HepG2 (cell line): ENCODE data around the gene SLC25A22. TPM values are rescaled to one million over a fixed set of nuclear protein-coding genes. Genes with fewer than 3 reads are reported as not detected.

ENCODE experiments used
- BCL6 ChIP-seq: IDR thresholded peaks from 2 replicates; pipeline ENCODE4 v1.6.1; 2016; ENCODE audit warnings: missing genetic modification reagents, missing compliant biosample characterization
- CCAR2 ChIP-seq: fragments of 200-400 bp; formaldehyde crosslinking; optimal IDR thresholded peaks from 2 replicates; pipeline ENCODE3; 2018; ENCODE audit warnings: low read depth, mild to moderate bottlenecking, low read length, moderate library complexity
- ELF3 ChIP-seq: IDR thresholded peaks from 2 replicates; pipeline ENCODE4 v1.6.1; 2016; ENCODE audit warnings: missing genetic modification reagents, missing compliant biosample characterization
- FOXK2 ChIP-seq: fragments of 450-650 bp; IDR thresholded peaks from 2 replicates; pipeline ENCODE4 v1.6.1; 2016
- HDAC1 ChIP-seq: sonication (generic); formaldehyde crosslinking; IDR thresholded peaks from 2 replicates; pipeline ENCODE4 v1.5.1; 2020; ENCODE audit warnings: mild to moderate bottlenecking, missing genetic modification reagents
- HOXA3 ChIP-seq: sonication (generic); formaldehyde crosslinking; IDR thresholded peaks from 2 replicates; pipeline ENCODE4 v1.5.0; 2020; ENCODE audit warnings: missing genetic modification reagents
- JUNB ChIP-seq: sonication (generic); formaldehyde crosslinking; IDR thresholded peaks from 2 replicates; pipeline ENCODE4 v1.8.0; 2022; ENCODE audit warnings: missing genetic modification reagents, mild to moderate bottlenecking, borderline replicate concordance
- MNT ChIP-seq: fragments of 450-650 bp; IDR thresholded peaks from 2 replicates; pipeline ENCODE4 v1.6.1; 2016
- NAIF1 ChIP-seq: sonication (generic); formaldehyde crosslinking; IDR thresholded peaks from 2 replicates; pipeline ENCODE4 v1.5.0; 2020; ENCODE audit warnings: mild to moderate bottlenecking, missing genetic modification reagents, borderline replicate concordance
- POLR2AphosphoS2 ChIP-seq: IDR thresholded peaks from 2 replicates; pipeline ENCODE4 v1.6.1; 2011; ENCODE audit warnings: low read depth, low read length, improper control_type of control experiment
- RAD51 ChIP-seq: fragments of 450-650 bp; IDR thresholded peaks from 2 replicates; pipeline ENCODE4 v1.6.1; 2016; ENCODE audit warnings: borderline replicate concordance
- SATB2 ChIP-seq: sonication (generic); formaldehyde crosslinking; IDR thresholded peaks from 2 replicates; pipeline ENCODE4 v1.5.0; 2020; ENCODE audit warnings: missing genetic modification reagents
- SMYD3 ChIP-seq: sonication (generic); formaldehyde crosslinking; IDR thresholded peaks from 2 replicates; pipeline ENCODE4 v1.8.1; 2023; ENCODE audit warnings: mild to moderate bottlenecking, missing genetic modification reagents
- STAG1 ChIP-seq: sonication (generic); formaldehyde crosslinking; IDR thresholded peaks from 2 replicates; pipeline ENCODE4 v1.4.0; 2020; ENCODE audit warnings: missing genetic modification reagents
- SYNCRIP ChIP-seq: fragments of 200-400 bp; formaldehyde crosslinking; IDR thresholded peaks from 2 replicates; pipeline ENCODE4 v1.6.1; 2018; ENCODE audit warnings: mild to moderate bottlenecking, low read depth, low read length; ENCODE audit not compliant: insufficient read depth
- TBX3 ChIP-seq: fragments of 450-650 bp; IDR thresholded peaks from 2 replicates; pipeline ENCODE4 v1.6.1; 2017; ENCODE audit warnings: antibody characterized with exemption, mild to moderate bottlenecking, inconsistent platforms, borderline replicate concordance
- TCF12 ChIP-seq, 2 experiments: fragments of 450-650 bp in 1 of 2; sonication (generic) in 1 of 2; formaldehyde crosslinking in 1 of 2; IDR thresholded peaks; 2 replicates each; pipeline versions ENCODE4 v1.6.1 to v1.8.0; 2017 to 2022; ENCODE audit warnings: antibody characterized with exemption in 1 of 2, mild to moderate bottlenecking in 1 of 2, missing genetic modification reagents in 1 of 2, moderate library complexity in 1 of 2
- THAP11 ChIP-seq: IDR thresholded peaks from 2 replicates; pipeline ENCODE4 v1.6.1; 2016; ENCODE audit warnings: missing biosample characterization, missing genetic modification reagents
- TSC22D2 ChIP-seq: sonication (generic); formaldehyde crosslinking; IDR thresholded peaks from 2 replicates; pipeline ENCODE4 v1.5.1; 2020; ENCODE audit warnings: missing genetic modification reagents, mild to moderate bottlenecking, borderline replicate concordance
- ZBTB14 ChIP-seq: sonication (generic); formaldehyde crosslinking; IDR thresholded peaks from 2 replicates; pipeline ENCODE4 v1.4.0; 2020; ENCODE audit warnings: missing genetic modification reagents
- ZFP91 ChIP-seq: sonication (generic); formaldehyde crosslinking; IDR thresholded peaks from 2 replicates; pipeline ENCODE4 v1.9.0; 2022; ENCODE audit warnings: missing genetic modification reagents, mild to moderate bottlenecking, borderline replicate concordance
- ZNF256 ChIP-seq: sonication (generic); formaldehyde crosslinking; conservative IDR thresholded peaks from 2 replicates; pipeline ENCODE4 v1.4.0; 2020; ENCODE audit warnings: missing genetic modification reagents
- ZNF329 ChIP-seq: sonication (generic); formaldehyde crosslinking; IDR thresholded peaks from 2 replicates; pipeline ENCODE4 v1.9.0; 2021; ENCODE audit warnings: low read depth, mild to moderate bottlenecking, missing genetic modification reagents
- ZNF572 ChIP-seq: sonication (generic); formaldehyde crosslinking; IDR thresholded peaks from 2 replicates; pipeline ENCODE4 v1.5.1; 2020; ENCODE audit warnings: mild to moderate bottlenecking, missing genetic modification reagents
- ZNF672 ChIP-seq: sonication (generic); formaldehyde crosslinking; IDR thresholded peaks from 2 replicates; pipeline ENCODE4 v1.8.1; 2022; ENCODE audit warnings: missing genetic modification reagents
- ZNF7 ChIP-seq: IDR thresholded peaks from 2 replicates; pipeline ENCODE4 v1.6.1; 2016; ENCODE audit warnings: missing biosample characterization, missing genetic modification reagents
- ZNF761 ChIP-seq: sonication (generic); formaldehyde crosslinking; conservative IDR thresholded peaks from 2 replicates; pipeline ENCODE4 v1.4.0; 2020; ENCODE audit warnings: mild to moderate bottlenecking, missing genetic modification reagents
- ZNF878 ChIP-seq: sonication (generic); formaldehyde crosslinking; IDR thresholded peaks from 2 replicates; pipeline ENCODE4 v1.8.1; 2023; ENCODE audit warnings: mild to moderate bottlenecking, missing genetic modification reagents, moderate library complexity
- polyA plus RNA-seq, 8 experiments: library from polyadenylated mRNA; depleted of rRNA in 3 of 8; stranded (reverse) in 7 of 8; unstranded in 1 of 8; fragments of >200 nt; fragmentation: Illumina TruSeq in 4 of 8; extraction: Trizol in 4 of 8; gene quantifications; 2 replicates each; pipeline versions ENCODE4 v1.2.1 to v1.2.3, GENCODE V29; 2011 to 2016; ENCODE audit warnings: low read depth in 4 of 8, missing spikeins in 1 of 8, mixed read lengths in 1 of 8; ENCODE audit not compliant: insufficient read depth in 1 of 8
- total RNA-seq, 5 experiments: library from RNA; depleted of rRNA; stranded (reverse); fragments of >200 nt; fragmentation: Illumina TruSeq; extraction: Trizol; gene quantifications; 2 replicates each; pipeline ENCODE4 v1.2.3, GENCODE V29; 2016; ENCODE audit warnings: low read depth in 1 of 5

SLC25A22 gene
- total and polyA plus RNA-seq, 2 of the 13 experiments (the other 11 are each of a cell fraction or from before 2014, with no cell fraction given) = 12.4 to 19.2 TPM

- TF ChIP-seq ZNF672 (CRISPR knock-in tag) (no peak), FOXK2 (no peak), ZNF256 (no peak), TCF12 (IDR thresholded peaks at IDR 0.05) (no peak), TCF12 (CRISPR knock-in tag; IDR thresholded peaks at IDR 0.05) (no peak), ZNF761 (no peak), ZFP91 (peak; percentile 83), TSC22D2 (no peak), THAP11 (peak; percentile 41; the same call in 1 of the 2 replicates), TBX3 (no peak), ZNF329 (CRISPR knock-in tag) (no peak), HOXA3 (CRISPR knock-in tag) (peak; percentile 24; the same call in 1 of the 2 replicates), SATB2 (CRISPR knock-in tag) (no peak), ZNF7 (no peak), SYNCRIP (no peak), ZNF878 (CRISPR knock-in tag) (no peak), JUNB (CRISPR knock-in tag) (no peak), SMYD3 (CRISPR knock-in tag) (no peak), RAD51 (no peak), CCAR2 (no peak), BCL6 (CRISPR knock-in tag) (peak; percentile 32; the same call in 1 of the 2 replicates), STAG1 (CRISPR knock-in tag) (no peak), MNT (peak; percentile 59), NAIF1 (CRISPR knock-in tag) (peak; percentile 44; the same call in 1 of the 2 replicates), ELF3 (peak; percentile 81), HDAC1 (CRISPR knock-in tag) (peak; percentile 94), ZBTB14 (CRISPR knock-in tag) (no peak), ZNF572 (0 out of 2 replicates have a peak, but pooled peaks have one; percentile 48), POLR2AphosphoS2 (no peak)
These were observed 46.0 kb upstream of the SLC25A22 start (continued) for GRCh38 chr11:843818-844692.
